ENCODE measurements around the gene PLEKHA4. TPM values are rescaled to one million over a fixed set of nuclear protein-coding genes. Genes with fewer than 3 reads are reported as not detected.

Gene PLEKHA4
- total and polyA plus RNA-seq, 9 of the 15 experiments (the other 6 are each of a cell fraction or from before 2014, with no cell fraction given): 0.07 to 30.8 (median 11.4) TPM

GRCh38 chr19:48819366-48819816 lies 49.0 kb downstream of the PLEKHA4 start (continued):
- TF ChIP-seq ZNF398 (CRISPR knock-in tag; IDR thresholded peaks at IDR 0.05): no peak
- TF ChIP-seq CREB1 (IDR thresholded peaks at IDR 0.05): no peak
- no peak for TF ChIP-seq CREB1 (CRISPR knock-in tag; IDR thresholded peaks at IDR 0.05)
- peak; percentile 49 for TF ChIP-seq BCOR (IDR thresholded peaks at IDR 0.05)
- peak in 1 of 2 experiments; percentile 75; a peak in 2 of 4 replicates for TF ChIP-seq HDAC1 (IDR thresholded peaks at IDR 0.05)
- TF ChIP-seq HDAC2 (IDR thresholded peaks at IDR 0.05): 0 out of 2 replicates have a peak, but pooled peaks have one; percentile 21
- TF ChIP-seq MAX (CRISPR knock-in tag; IDR thresholded peaks at IDR 0.05): no peak
- TF ChIP-seq SMAD4 (CRISPR knock-in tag; conservative IDR thresholded peaks at IDR 0.05): 0 out of 2 replicates have a peak, but pooled peaks have one; percentile 25
- TF ChIP-seq FOXM1 (IDR thresholded peaks at IDR 0.05; ENCODE audit: low read depth): no peak
- TF ChIP-seq FOXM1 (CRISPR knock-in tag; IDR thresholded peaks at IDR 0.05; ENCODE audit: low read depth): no peak
- peak; percentile 11; the same call in 1 of the 2 replicates for TF ChIP-seq NCOR1 (IDR thresholded peaks at IDR 0.05)
- no peak for TF ChIP-seq KAT2B (IDR thresholded peaks at IDR 0.05; ENCODE audit: low read depth, low read length)
- TF ChIP-seq USF2 (CRISPR knock-in tag; IDR thresholded peaks at IDR 0.05): no peak
- TF ChIP-seq CHD1 (IDR thresholded peaks at IDR 0.05; ENCODE audit: low read length): no peak
- TF ChIP-seq ZNF354B (CRISPR knock-in tag; IDR thresholded peaks at IDR 0.05): no peak
- no peak for TF ChIP-seq MEF2A (IDR thresholded peaks at IDR 0.05; ENCODE audit: control insufficient read depth, low read depth, low read length)
